Measurements from ENCODE around the gene HOXA2.

DNA sequence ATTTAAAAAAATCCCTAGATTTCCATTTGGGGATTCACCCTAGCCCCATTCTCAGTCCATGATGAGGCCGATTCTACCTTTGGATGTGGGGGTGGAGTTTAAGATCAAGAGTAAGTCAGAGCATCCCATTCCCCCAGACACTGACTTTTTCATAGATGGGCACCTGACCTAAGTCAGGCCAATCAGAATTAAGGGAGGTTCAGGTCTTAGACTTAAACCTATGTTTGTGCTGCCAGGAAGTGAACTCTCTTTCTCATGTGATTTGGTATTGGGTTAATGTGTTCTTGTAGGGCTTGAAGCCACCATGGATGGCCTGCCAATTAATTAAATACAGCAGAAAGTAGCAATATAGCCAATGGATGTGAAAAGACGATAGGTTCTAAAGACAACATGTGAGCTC, 36.8 kb downstream of the HOXA2 start:
- TF ChIP-seq FOXK2 (IDR thresholded peaks at IDR 0.05) (no peak), SUZ12 (IDR thresholded peaks at IDR 0.05) (no peak), BHLHE40 (IDR thresholded peaks at IDR 0.05; ENCODE audit: borderline replicate concordance) (no peak), ARNT (IDR thresholded peaks at IDR 0.05) (no peak), TARDBP (IDR thresholded peaks at IDR 0.05) (no peak), NFRKB (IDR thresholded peaks at IDR 0.05) (no peak)
